HAP-1 (cell line): Measurements from ENCODE around the gene C14orf180.

Experiments
- DNase-seq, 2 experiments: peaks; one replicate each; pipeline ENCODE4 v3.0.0-alpha.2; 2016 to 2020; ENCODE audit warnings: low spot score in 2 of 2
- H3K27me3 ChIP-seq: fragments of 250-450 bp; sonication (Bioruptor Pico); 2 replicates; pipeline ENCODE4 v1.5.1; 2020; ENCODE audit warnings: low read depth, mild to moderate bottlenecking, moderate library complexity
- H3K36me3 ChIP-seq: fragments of 250-450 bp; sonication (Bioruptor Pico); replicated peaks from 2 replicates; pipeline ENCODE4 v1.5.1; 2020; ENCODE audit warnings: mild to moderate bottlenecking
- H3K4me1 ChIP-seq: fragments of 250-450 bp; sonication (Bioruptor Pico); 2 replicates; pipeline ENCODE4 v1.5.1; 2020; ENCODE audit warnings: mild to moderate bottlenecking
- H3K4me3 ChIP-seq: fragments of 250-450 bp; sonication (Bioruptor Pico); 2 replicates; pipeline ENCODE4 v1.5.1; 2020; ENCODE audit warnings: mild to moderate bottlenecking, moderate library complexity
- H3K9me3 ChIP-seq: fragments of 250-450 bp; sonication (Bioruptor Pico); 2 replicates; pipeline ENCODE4 v1.5.1; 2020; ENCODE audit warnings: mild to moderate bottlenecking, moderate library complexity
- in situ Hi-C: fragments of 300-500 bp; cut with MboI; formaldehyde crosslinking; loops from 3 replicates; pipeline ENCODE4 v1.14.3; 2020; ENCODE audit warnings: low sequenced_read_pairs, inconsistent platforms, mixed read lengths

Gene C14orf180

GRCh38 chr14:104546591-104547309, 32.8 kb upstream of the C14orf180 start:
- DNase-seq, result no peak
- H3K9me3 ChIP-seq, result no peaks in the 10 kb centered on the region

GRCh38 chr14:104547310-104547997, 32.1 kb upstream of the C14orf180 start:
- Histone ChIP-seq H3K4me1 (no peaks in the 10 kb centered on the region), H3K27me3 (peaks cover 68% of the 10 kb centered on the region), H3K36me3 (no peaks in the 10 kb centered on the region), H3K9me3 (no peaks in the 10 kb centered on the region), H3K4me3 (no peak overlapping the region)
- in situ Hi-C loops, result no loop called here
- no peak for DNase-seq

More at GRCh38 chr14:104546591-104547309, 32.8 kb upstream of the C14orf180 start:
- H3K4me1 ChIP-seq, result no peaks in the 10 kb centered on the region
- H3K4me3 ChIP-seq, result no peak overlapping the region
- H3K27me3 ChIP-seq, result peaks cover 67% of the 10 kb centered on the region
- in situ Hi-C loops, result no loop called here
- no peaks in the 10 kb centered on the region for H3K36me3 ChIP-seq

GRCh38 chr14:104547998-104548700, 31.4 kb upstream of the C14orf180 start:
- Histone ChIP-seq H3K27me3 (peaks cover 74% of the 10 kb centered on the region), H3K9me3 (no peaks in the 10 kb centered on the region), H3K4me1 (no peaks in the 10 kb centered on the region), H3K4me3 (no peak overlapping the region), H3K36me3 (no peaks in the 10 kb centered on the region)
- DNase-seq, result no peak
- in situ Hi-C loops, result no loop called here

- H3K27me3 ChIP-seq, result peaks cover 77% of the 10 kb centered on the region
- DNase-seq, result no peak
- H3K4me3 ChIP-seq, result no peak overlapping the region
- no peaks in the 10 kb centered on the region for H3K9me3 ChIP-seq
- H3K4me1 ChIP-seq, result no peaks in the 10 kb centered on the region
- in situ Hi-C loops, result no loop called here
- no peaks in the 10 kb centered on the region for H3K36me3 ChIP-seq
These were observed 30.6 kb upstream of the C14orf180 start for GRCh38 chr14:104548802-104549535.

GRCh38 chr14:104549536-104550339, 29.8 kb upstream of the C14orf180 start:
- DNase-seq, result no peak

GRCh38 chr14:104550340-104550860, 29.2 kb upstream of the C14orf180 start:
- H3K36me3 ChIP-seq, result no peaks in the 10 kb centered on the region
- DNase-seq, result no peak
- peaks cover 71% of the 10 kb centered on the region for H3K27me3 ChIP-seq
- H3K4me3 ChIP-seq, result no peak overlapping the region
- H3K9me3 ChIP-seq, result no peaks in the 10 kb centered on the region
- H3K4me1 ChIP-seq, result no peaks in the 10 kb centered on the region
- in situ Hi-C loops, result no loop called here

More at GRCh38 chr14:104549536-104550339, 29.8 kb upstream of the C14orf180 start:
- Histone ChIP-seq H3K4me1 (no peaks in the 10 kb centered on the region), H3K27me3 (peaks cover 77% of the 10 kb centered on the region), H3K9me3 (no peaks in the 10 kb centered on the region), H3K36me3 (no peaks in the 10 kb centered on the region), H3K4me3 (no peak overlapping the region)
- in situ Hi-C loops, result no loop called here

GRCh38 chr14:104550861-104551728, 28.5 kb upstream of the C14orf180 start:
- Histone ChIP-seq H3K4me3 (no peak overlapping the region), H3K9me3 (no peaks in the 10 kb centered on the region), H3K4me1 (no peaks in the 10 kb centered on the region), H3K27me3 (peaks cover 68% of the 10 kb centered on the region), H3K36me3 (no peaks in the 10 kb centered on the region)
- in situ Hi-C loops, result no loop called here
- DNase-seq, result no peak

GRCh38 chr14:104551851-104552737, 27.5 kb upstream of the C14orf180 start:
- H3K4me3 ChIP-seq, result no peak overlapping the region
- peak in 1 of 2 experiments; percentile 8 for DNase-seq
- in situ Hi-C loops, result no loop called here
- no peaks in the 10 kb centered on the region for H3K9me3 ChIP-seq
- H3K27me3 ChIP-seq, result peaks cover 70% of the 10 kb centered on the region
- no peaks in the 10 kb centered on the region for H3K36me3 ChIP-seq
- no peaks in the 10 kb centered on the region for H3K4me1 ChIP-seq

- H3K9me3 ChIP-seq, result no peaks in the 10 kb centered on the region
- no peaks in the 10 kb centered on the region for H3K36me3 ChIP-seq
- peak in 1 of 2 experiments; percentile 2 for DNase-seq
- no peaks in the 10 kb centered on the region for H3K4me1 ChIP-seq
- H3K4me3 ChIP-seq, result no peak overlapping the region
- H3K27me3 ChIP-seq, result peaks cover 65% of the 10 kb centered on the region
- in situ Hi-C loops, result no loop called here
These were observed 26.8 kb upstream of the C14orf180 start for GRCh38 chr14:104552738-104553125.

- no peaks in the 10 kb centered on the region for H3K4me1 ChIP-seq
- H3K4me3 ChIP-seq, result no peak overlapping the region
- no peaks in the 10 kb centered on the region for H3K9me3 ChIP-seq
- peak in 1 of 2 experiments; percentile 5 for DNase-seq
- peaks cover 65% of the 10 kb centered on the region for H3K27me3 ChIP-seq
- in situ Hi-C loops, result no loop called here
- H3K36me3 ChIP-seq, result no peaks in the 10 kb centered on the region
These were observed 26.1 kb upstream of the C14orf180 start for GRCh38 chr14:104553166-104554087.
